Retina (tissue), 1 donor: Measurements from ENCODE around the gene BCL2L13.
"Not testable (repeated sequence)": the region's sequence is repeated elsewhere in the genome, so short reads cannot be mapped to it uniquely, and the experiment has no call there.

ENCODE experiments used
- DNase-seq: peaks from one replicate; pipeline ENCODE4 v3.0.0-alpha.2; 2016

Gene BCL2L13

GRCh38 chr22:17732251-17732854, 93.8 kb downstream of the BCL2L13 start:
- DNase-seq, result no peak

- no peak for DNase-seq
Observed at GRCh38 chr22:17733466-17733865, 94.9 kb downstream of the BCL2L13 start.

GRCh38 chr22:17734187-17734586, 95.6 kb downstream of the BCL2L13 start:
- no peak for DNase-seq

- no peak for DNase-seq
Observed at GRCh38 chr22:17738386-17739128, 100.0 kb downstream of the BCL2L13 start.

GRCh38 chr22:17739196-17739975, 100.8 kb downstream of the BCL2L13 start:
- no peak for DNase-seq

GRCh38 chr22:17741866-17742526, 103.4 kb downstream of the BCL2L13 start:
- DNase-seq, result no peak

GRCh38 chr22:17742527-17742902, 104.0 kb downstream of the BCL2L13 start:
- DNase-seq, result peak; percentile 83

GRCh38 chr22:17743661-17744411, 105.3 kb downstream of the BCL2L13 start:
- DNase-seq, result peak; percentile 24

GRCh38 chr22:17744430-17744829, 105.9 kb downstream of the BCL2L13 start:
- DNase-seq, result no peak

- no peak for DNase-seq
Observed at GRCh38 chr22:17746916-17747315, 108.4 kb downstream of the BCL2L13 start.

- DNase-seq, result no peak
Observed at GRCh38 chr22:17748555-17749353, 110.2 kb downstream of the BCL2L13 start.

GRCh38 chr22:17749605-17750395, 111.2 kb downstream of the BCL2L13 start:
- DNase-seq, result no peak

- DNase-seq, result no peak
Observed at GRCh38 chr22:17751596-17751995, 113.0 kb downstream of the BCL2L13 start.

- DNase-seq, result no peak
Observed at GRCh38 chr22:17753401-17753989, 114.9 kb downstream of the BCL2L13 start.

- no peak for DNase-seq
Observed at GRCh38 chr22:17754233-17754925, 115.8 kb downstream of the BCL2L13 start.

- no peak for DNase-seq
Observed at GRCh38 chr22:17761138-17761488, 122.6 kb downstream of the BCL2L13 start.

- DNase-seq, result not testable (repeated sequence)
Observed at GRCh38 chr22:17763442-17763841, 124.9 kb downstream of the BCL2L13 start.

GRCh38 chr22:17764036-17764435, 125.5 kb downstream of the BCL2L13 start:
- no peak for DNase-seq

- DNase-seq, result not testable (repeated sequence)
Observed at GRCh38 chr22:17764852-17765251, 126.3 kb downstream of the BCL2L13 start.
